AG09309 (cell line): ENCODE data around the gene RAD51.
A peak's percentile ranks its signal among the peaks of the same experiment; 100 is the strongest.

Source experiments
- DNase-seq: peaks from one replicate; pipeline ENCODE4 v3.0.0-alpha.2; 2010; ENCODE audit warnings: low read depth
- H3K4me3 ChIP-seq: 2 replicates; pipeline ENCODE4 v1.5.1; 2011; ENCODE audit warnings: mild to moderate bottlenecking, low read depth, low read length, moderate library complexity; ENCODE audit not compliant: control insufficient read depth
- CTCF ChIP-seq: IDR thresholded peaks from 2 replicates; pipeline ENCODE4 v1.5.1; 2011; ENCODE audit warnings: mild to moderate bottlenecking, low read depth, low read length, inconsistent platforms; ENCODE audit not compliant: insufficient read depth, control insufficient read depth; ENCODE audit errors: missing control alignments

RAD51 gene

GRCh38 chr15:40772014-40772413 lies 77.0 kb downstream of the RAD51 start:
- no peak overlapping the region for H3K4me3 ChIP-seq
- no peak for TF ChIP-seq CTCF
- no peak for DNase-seq

- no peak for TF ChIP-seq CTCF
- no peak for DNase-seq
Measured at GRCh38 chr15:40773496-40773895, 78.5 kb downstream of the RAD51 start.

GRCh38 chr15:40773902-40774301 lies 78.9 kb downstream of the RAD51 start:
- no peak overlapping the region for H3K4me3 ChIP-seq
- no peak for TF ChIP-seq CTCF
- DNase-seq = no peak

More at GRCh38 chr15:40773496-40773895, 78.5 kb downstream of the RAD51 start:
- H3K4me3 ChIP-seq = no peak overlapping the region

GRCh38 chr15:40775007-40775406 lies 80.0 kb downstream of the RAD51 start:
- no peak overlapping the region for H3K4me3 ChIP-seq

GRCh38 chr15:40775740-40776536 lies 81.0 kb downstream of the RAD51 start:
- DNase-seq = no peak
- no peak overlapping the region for H3K4me3 ChIP-seq
- TF ChIP-seq CTCF = no peak

More at GRCh38 chr15:40775007-40775406, 80.0 kb downstream of the RAD51 start:
- no peak for DNase-seq
- no peak for TF ChIP-seq CTCF

- TF ChIP-seq CTCF = no peak
- DNase-seq = peak; percentile 45
- H3K4me3 ChIP-seq = no peak overlapping the region
Measured at GRCh38 chr15:40776537-40777141, 81.7 kb downstream of the RAD51 start.
